OCI-LY3 (cell line): Measurements from ENCODE around the gene SERINC1.

Experiments used
- H2AFZ ChIP-seq: fragments of 200-600, 300-600 bp; shearing (Covaris generic); 2 replicates; pipeline ENCODE4 v1.6.0; 2014; ENCODE audit warnings: antibody characterized with exemption, low read depth, low read length
- H3K27ac ChIP-seq: fragments of 200-600, 300-600 bp; sonication (generic); 2 replicates; pipeline ENCODE4 v1.5.1; 2014; ENCODE audit warnings: mild to moderate bottlenecking, low read length, moderate library complexity, mixed read lengths
- H3K27me3 ChIP-seq: fragments of 200-600, 300-600 bp; sonication (generic); 2 replicates; pipeline ENCODE4 v1.6.1; 2014; ENCODE audit warnings: low read depth, low read length, mixed read lengths
- H3K36me3 ChIP-seq: fragments of 200-600, 300-600 bp; sonication (generic); replicated peaks from 2 replicates; pipeline ENCODE3; 2014; ENCODE audit warnings: low read depth, low read length, mixed read lengths
- H3K4me1 ChIP-seq: fragments of 300-600, 200-600 bp; sonication (generic); 2 replicates; pipeline ENCODE4 v1.6.1; 2014; ENCODE audit warnings: low read length, mixed read lengths
- H3K4me2 ChIP-seq: fragments of 200-600, 300-600 bp; sonication (generic); 2 replicates; pipeline ENCODE4 v1.6.1; 2014; ENCODE audit warnings: low read length, mixed read lengths
- H3K4me3 ChIP-seq: fragments of 300-600, 200-600 bp; sonication (generic); 2 replicates; pipeline ENCODE4 v1.5.1; 2014; ENCODE audit warnings: antibody characterized with exemption, mild to moderate bottlenecking, low read length, moderate library complexity
- H3K79me2 ChIP-seq: fragments of 300-600, 200-600 bp; shearing (Covaris generic); 2 replicates; pipeline ENCODE4 v1.6.1; 2014; ENCODE audit warnings: mild to moderate bottlenecking, low read length, mixed read lengths
- H3K9ac ChIP-seq: fragments of 300-600, 200-600 bp; shearing (Covaris generic); 2 replicates; pipeline ENCODE4 v1.6.0; 2014; ENCODE audit warnings: mild to moderate bottlenecking, low read length, moderate library complexity
- H3K9me3 ChIP-seq: fragments of 200-600, 300-600 bp; shearing (Covaris generic); 2 replicates; pipeline ENCODE4 v1.6.1; 2014; ENCODE audit warnings: low read length, mixed read lengths; ENCODE audit not compliant: insufficient read depth
- H4K20me1 ChIP-seq: fragments of 200-600, 300-600 bp; sonication (generic); 2 replicates; pipeline ENCODE4 v1.6.1; 2016; ENCODE audit warnings: low read length, mixed read lengths; ENCODE audit not compliant: insufficient read depth
- CTCF ChIP-seq: fragments of 200-600, 300-600 bp; sonication (generic); IDR thresholded peaks from 2 replicates; pipeline ENCODE4 v1.5.1; 2014; ENCODE audit warnings: antibody characterized with exemption, low read length, low read depth
- EZH2phosphoT487 ChIP-seq: fragments of 200-600 bp; shearing (Covaris generic); IDR thresholded peaks from 2 replicates; pipeline ENCODE4 v1.6.1; 2018; ENCODE audit warnings: antibody characterized with exemption, mixed run types, low read depth

The SERINC1 gene

GRCh38 chr6:122426597-122426996 is 45.0 kb downstream of the SERINC1 start:
- H3K9me3 ChIP-seq = no peaks in the 10 kb centered on the region
- H3K27me3 ChIP-seq = no peaks in the 10 kb centered on the region
- H2AFZ ChIP-seq = no peak overlapping the region
- no peak overlapping the region for H3K27ac ChIP-seq
- no peak for TF ChIP-seq CTCF
- TF ChIP-seq EZH2phosphoT487 = no peak
- H3K4me3 ChIP-seq = no peak overlapping the region
- no peaks in the 10 kb centered on the region for H3K79me2 ChIP-seq
- H3K36me3 ChIP-seq = peaks cover 31% of the 10 kb centered on the region
- H4K20me1 ChIP-seq = no peaks in the 10 kb centered on the region
- no peak overlapping the region for H3K9ac ChIP-seq
- H3K4me1 ChIP-seq = peaks cover 7% of the 10 kb centered on the region
- H3K4me2 ChIP-seq = no peak overlapping the region

DNA sequence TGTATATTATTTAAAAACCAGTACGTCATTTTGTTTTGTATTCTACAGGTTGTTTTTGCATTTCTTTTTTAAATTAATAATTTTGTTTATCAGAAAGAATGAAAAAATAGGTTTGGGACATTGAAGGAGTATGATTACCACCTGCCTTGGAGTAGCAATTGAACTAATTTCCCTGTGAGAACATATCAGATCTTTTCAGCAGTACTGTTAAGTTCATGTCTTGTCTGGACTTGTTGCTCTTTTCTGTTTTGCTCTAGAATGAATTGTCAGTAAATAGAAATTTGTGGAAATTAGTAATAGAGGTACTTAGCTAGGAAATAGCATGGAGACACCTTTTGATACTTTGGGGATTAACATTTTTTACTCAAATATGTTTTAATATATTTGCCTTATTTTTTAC is 47.9 kb downstream of the SERINC1 start:
- Histone ChIP-seq H3K9ac (no peak overlapping the region), H3K36me3 (peaks cover 33% of the 10 kb centered on the region), H3K9me3 (no peaks in the 10 kb centered on the region), H3K4me3 (no peak overlapping the region), H3K4me1 (peaks cover 7% of the 10 kb centered on the region), H3K27me3 (no peaks in the 10 kb centered on the region), H4K20me1 (no peaks in the 10 kb centered on the region), H2AFZ (no peak overlapping the region), H3K4me2 (no peak overlapping the region), H3K79me2 (no peaks in the 10 kb centered on the region), H3K27ac (no peak overlapping the region)
- TF ChIP-seq CTCF = no peak
- TF ChIP-seq EZH2phosphoT487 = no peak

DNA sequence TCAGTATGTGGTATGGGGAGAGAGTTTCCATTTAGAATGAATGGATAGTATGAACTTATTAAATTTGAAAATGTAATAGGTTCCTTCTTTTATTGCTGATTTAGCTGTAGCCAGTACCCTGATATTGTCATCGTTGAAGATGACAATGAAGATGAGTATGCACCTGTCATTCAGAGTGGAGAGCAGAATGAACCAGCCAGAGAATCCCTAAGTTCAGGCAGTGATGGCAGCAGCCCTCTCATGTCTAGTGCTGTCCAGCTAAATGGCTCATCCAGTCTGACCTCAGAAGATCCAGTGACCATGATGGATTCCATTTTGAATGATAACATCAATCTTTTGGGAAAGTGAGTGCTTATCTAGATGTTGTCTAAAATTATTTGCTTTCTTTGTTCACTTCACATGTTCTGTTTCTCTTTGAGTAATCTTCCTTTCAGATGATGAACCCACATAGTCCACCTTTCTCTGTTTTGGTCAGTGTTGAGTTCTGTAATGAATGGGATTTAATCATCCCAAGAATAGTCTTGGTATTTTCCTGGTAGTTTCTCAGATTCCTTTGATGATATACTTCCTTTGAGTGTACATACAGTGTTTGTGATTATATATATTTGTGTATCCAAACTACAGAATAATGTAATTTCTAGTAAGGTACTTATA is 48.9 kb downstream of the SERINC1 start:
- no peak overlapping the region for H3K9ac ChIP-seq
- H3K4me3 ChIP-seq = no peak overlapping the region
- H3K27ac ChIP-seq = no peak overlapping the region
- H3K79me2 ChIP-seq = no peaks in the 10 kb centered on the region
- no peaks in the 10 kb centered on the region for H4K20me1 ChIP-seq
- no peak overlapping the region for H2AFZ ChIP-seq
- no peak overlapping the region for H3K4me2 ChIP-seq
- H3K27me3 ChIP-seq = no peaks in the 10 kb centered on the region
- no peak for TF ChIP-seq EZH2phosphoT487
- no peak for TF ChIP-seq CTCF
- H3K4me1 ChIP-seq = peaks cover 7% of the 10 kb centered on the region
- H3K9me3 ChIP-seq = no peaks in the 10 kb centered on the region
- peaks cover 31% of the 10 kb centered on the region for H3K36me3 ChIP-seq

DNA sequence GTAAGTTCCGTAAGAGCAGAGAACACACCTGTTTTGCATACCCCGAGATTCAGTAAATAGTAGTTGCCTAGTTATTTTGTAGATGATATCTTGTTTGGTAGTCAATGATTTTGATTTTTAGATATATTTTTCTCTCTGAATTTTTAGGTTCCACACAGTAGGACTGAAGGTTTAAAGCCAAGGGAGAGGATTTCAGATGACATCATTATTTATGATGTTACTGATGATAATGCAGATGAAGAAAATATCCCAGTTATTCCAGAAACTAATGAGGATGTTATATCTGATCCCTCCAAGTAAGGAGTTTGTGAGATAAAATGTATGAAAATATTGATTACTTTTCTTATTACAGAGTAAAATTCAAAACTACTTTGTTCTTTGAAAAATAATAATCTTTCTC is 49.6 kb downstream of the SERINC1 start:
- no peak overlapping the region for H3K4me3 ChIP-seq
- H4K20me1 ChIP-seq = no peaks in the 10 kb centered on the region
- no peak overlapping the region for H3K4me2 ChIP-seq
- no peak for TF ChIP-seq CTCF
- no peak for TF ChIP-seq EZH2phosphoT487
- no peaks in the 10 kb centered on the region for H3K27me3 ChIP-seq
- no peaks in the 10 kb centered on the region for H3K79me2 ChIP-seq
- no peak overlapping the region for H3K27ac ChIP-seq
- peaks cover 33% of the 10 kb centered on the region for H3K36me3 ChIP-seq
- no peaks in the 10 kb centered on the region for H3K9me3 ChIP-seq
- no peak overlapping the region for H3K9ac ChIP-seq
- peaks cover 7% of the 10 kb centered on the region for H3K4me1 ChIP-seq
- H2AFZ ChIP-seq = no peak overlapping the region
